NCI-H1048 (cell line): ENCODE data around the gene PODXL.
A peak's percentile ranks its signal among the peaks of the same experiment; 100 is the strongest.
"Not testable (repeated sequence)": the region's sequence is repeated elsewhere in the genome, so short reads cannot be mapped to it uniquely, and the experiment has no call there.

Source experiments
- DNase-seq: peaks from one replicate; lab custom pipeline; 2025; lab: John Stamatoyannopoulos, UW

The PODXL gene

DNA sequence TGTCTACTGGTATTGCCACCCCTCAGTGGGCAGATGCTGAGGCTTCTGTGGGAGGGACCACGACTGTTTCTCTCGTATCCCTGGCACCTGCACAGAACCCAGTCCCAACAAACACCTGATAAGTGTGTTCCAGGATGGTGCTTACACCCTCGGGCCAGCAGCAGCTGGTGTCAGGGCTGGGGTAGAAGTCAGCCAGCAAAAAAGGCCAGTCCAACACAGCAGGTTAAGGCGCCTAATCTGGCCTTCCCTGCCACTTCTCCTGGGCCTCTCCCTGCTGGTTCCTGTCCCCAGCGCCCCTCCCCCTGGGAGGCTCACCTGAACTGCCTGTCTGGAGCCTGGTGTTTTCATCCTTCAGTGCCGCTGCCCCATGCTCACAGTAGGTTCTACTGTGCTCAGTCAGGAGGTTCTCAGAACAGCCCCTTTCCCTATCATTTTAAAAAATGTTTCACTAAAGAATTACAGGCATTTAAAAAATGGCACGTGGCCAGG lies 20.0 kb downstream of the PODXL start:
- no peak for DNase-seq

DNA sequence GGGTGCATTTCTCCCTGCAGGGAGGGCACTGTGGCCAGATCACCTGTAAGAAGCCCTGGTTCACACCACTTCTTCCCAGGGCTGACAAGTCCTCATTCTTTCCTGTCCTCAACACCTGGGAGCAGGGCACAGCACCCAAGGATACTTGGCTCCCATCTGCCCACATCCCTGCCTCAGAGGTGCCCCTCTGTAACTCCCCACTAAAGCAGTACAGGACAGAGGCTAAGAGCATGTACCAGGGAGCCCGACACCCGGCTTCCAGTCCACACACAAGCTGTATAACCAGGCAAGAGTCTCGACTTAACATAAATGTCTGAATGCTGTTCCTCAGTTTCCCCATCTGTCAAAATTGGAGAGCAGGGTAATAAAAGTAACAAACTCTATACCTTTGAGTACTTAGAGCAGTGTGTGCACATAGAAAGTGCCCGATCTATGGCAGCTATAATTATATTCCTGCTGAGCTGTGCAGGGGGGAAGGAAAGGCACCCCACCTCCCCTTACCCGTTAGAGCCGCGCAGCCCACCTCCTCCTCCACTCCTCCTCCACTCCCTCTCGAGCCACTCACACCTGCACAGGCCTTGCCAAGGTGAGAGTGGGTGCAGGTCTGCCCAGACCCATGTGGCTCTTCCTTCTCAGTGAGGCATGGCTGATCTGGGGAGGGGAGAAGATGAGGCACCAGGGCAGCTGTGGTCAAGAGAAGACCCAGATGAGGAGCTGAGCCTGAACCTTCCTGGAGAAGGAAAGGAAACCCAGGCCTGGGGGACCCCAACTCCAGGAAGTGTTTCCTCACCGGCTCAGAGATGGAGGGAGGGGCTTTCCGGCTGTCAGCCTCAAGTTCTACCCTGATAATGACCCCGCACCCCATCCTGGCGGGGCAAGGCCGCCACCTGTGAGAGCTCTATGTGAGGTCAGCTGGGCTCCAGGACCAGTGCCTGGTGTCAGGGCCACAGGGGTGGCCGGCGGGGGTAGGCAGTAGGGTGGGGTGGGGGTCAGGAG lies 22.6 kb downstream of the PODXL start:
- no peak for DNase-seq

DNA sequence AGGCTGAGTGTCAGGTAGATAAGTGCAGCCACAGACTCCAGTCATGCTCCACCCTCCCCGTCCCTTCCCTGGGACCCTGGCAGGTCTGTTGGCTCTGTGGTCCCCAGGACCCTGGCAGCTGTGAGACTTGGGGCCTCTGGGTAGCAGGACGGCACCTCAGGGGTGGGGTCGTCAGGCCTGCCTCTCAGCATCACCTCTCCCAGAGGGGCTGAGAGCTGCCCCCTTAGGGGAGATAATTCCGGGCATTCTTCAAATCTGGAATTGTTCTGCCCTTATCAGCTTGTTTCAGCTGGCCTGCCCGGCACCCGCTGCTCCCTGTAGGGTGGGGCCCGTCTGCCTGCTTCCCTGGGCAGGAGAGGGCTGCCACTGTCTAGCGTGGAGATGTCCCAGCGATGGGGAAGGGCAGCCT lies 23.3 kb downstream of the PODXL start:
- no peak for DNase-seq

GRCh38 chr7:131532570-131533091 lies 23.8 kb downstream of the PODXL start:
- no peak for DNase-seq

- DNase-seq = no peak
Observed at GRCh38 chr7:131530137-131530536, 26.3 kb downstream of the PODXL start.

DNA sequence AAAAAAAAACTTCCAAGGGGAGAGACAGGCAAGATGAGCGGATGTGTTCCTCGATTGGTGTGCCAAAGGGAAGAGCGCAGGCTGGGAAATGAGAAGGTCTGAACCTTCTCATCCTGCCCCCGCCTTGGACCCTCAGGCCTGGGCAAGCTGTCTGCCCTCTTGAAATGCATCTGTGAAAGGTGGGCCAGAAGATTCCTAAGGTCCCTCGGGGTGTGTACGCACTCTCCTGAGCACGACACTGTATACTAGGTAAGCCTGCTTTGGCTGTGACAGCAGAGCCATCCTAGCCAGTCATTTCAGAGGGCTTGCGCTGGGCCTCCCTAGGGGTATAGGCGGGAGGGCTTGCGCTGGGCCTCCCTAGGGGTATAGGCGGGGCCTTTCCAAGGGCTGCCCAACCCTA lies 26.8 kb downstream of the PODXL start:
- no peak for DNase-seq

DNA sequence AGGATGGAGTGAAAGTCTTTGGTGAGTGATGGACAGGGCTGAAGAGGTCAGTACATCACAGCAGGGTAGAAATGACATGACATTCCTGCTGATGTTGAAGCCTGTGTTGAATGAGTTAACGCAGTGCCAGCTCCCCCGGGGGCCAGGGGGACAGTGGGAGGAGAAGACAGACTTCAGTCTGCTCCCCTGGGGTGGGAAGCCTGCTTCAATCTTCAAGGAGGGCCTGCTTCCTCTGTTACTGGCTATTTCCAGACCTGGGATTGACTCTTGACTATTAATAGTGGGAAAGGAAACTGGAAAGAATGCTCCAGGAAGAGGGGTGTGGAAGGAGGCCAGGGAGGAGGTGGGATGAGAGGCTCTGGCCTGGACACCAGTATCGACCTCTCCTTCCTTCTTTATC lies 27.2 kb downstream of the PODXL start:
- DNase-seq = no peak

- DNase-seq = no peak
Observed at GRCh38 chr7:131527456-131527855, 29.0 kb downstream of the PODXL start.

DNA sequence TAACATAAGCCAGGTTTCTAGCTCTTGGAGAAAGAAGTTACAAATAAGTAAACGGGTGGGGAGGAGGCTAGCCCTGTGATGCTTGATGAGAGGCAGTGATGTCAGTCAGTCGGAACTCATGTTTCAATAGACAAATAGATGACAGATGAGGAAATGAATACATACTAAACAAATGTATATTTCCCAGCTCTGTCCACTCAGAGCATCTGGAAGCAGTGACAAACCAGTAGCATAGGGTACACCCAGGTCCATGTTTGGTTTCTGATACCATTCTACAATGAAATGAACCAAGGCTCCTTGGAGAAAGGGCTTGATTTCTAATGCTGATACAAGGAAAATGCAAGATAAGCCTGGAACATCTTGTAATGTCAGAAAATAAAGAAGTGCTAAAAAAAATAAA lies 30.6 kb downstream of the PODXL start:
- no peak for DNase-seq

GRCh38 chr7:131524703-131525102 lies 31.7 kb downstream of the PODXL start:
- no peak for DNase-seq

DNA sequence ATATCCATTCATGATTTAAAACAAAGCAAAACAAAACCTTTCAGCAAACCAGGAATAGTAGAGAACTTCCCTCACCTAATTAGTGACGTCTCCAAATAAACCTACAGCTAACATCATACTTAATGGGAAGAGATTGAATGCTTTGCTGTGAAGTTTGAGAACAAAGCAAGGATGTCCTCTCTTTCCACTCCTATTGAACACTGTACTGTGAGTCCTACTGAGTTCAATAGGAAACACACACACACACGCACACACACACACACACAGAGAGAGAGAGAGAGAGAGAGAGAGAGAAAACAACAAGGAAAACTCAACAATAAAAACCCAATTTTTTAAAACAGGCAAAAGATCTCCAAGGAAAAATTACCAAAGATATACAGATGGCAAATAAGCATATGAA lies 32.3 kb downstream of the PODXL start:
- DNase-seq = no peak

DNA sequence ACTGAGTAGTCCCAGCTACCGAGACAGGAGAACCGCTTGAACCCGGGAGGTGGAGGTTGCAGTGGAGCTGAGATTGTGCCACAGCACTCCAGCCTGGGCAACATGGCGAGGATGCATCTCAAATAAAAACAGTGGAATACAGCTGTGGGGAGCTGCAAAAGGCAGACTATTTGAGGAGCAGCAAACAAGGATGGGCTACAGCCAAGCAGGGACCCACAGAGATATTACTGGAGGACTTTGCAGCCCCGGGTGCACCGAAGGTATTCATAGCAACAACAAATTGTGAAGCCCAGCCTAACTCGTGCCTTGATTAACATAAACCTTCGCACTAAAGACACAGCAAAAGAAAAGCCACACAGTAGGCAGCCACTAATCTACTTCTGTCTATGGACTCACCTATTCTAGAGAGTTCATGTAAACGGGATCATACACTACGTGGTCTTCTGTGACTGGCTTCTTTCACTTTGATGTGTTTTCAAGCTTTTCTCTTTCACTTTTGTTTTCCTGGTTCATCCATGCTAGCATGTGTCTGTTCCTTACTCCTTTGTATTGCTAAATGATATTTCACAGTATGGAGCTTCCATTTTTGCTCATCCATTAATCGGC lies 34.0 kb downstream of the PODXL start:
- no peak for DNase-seq

DNA sequence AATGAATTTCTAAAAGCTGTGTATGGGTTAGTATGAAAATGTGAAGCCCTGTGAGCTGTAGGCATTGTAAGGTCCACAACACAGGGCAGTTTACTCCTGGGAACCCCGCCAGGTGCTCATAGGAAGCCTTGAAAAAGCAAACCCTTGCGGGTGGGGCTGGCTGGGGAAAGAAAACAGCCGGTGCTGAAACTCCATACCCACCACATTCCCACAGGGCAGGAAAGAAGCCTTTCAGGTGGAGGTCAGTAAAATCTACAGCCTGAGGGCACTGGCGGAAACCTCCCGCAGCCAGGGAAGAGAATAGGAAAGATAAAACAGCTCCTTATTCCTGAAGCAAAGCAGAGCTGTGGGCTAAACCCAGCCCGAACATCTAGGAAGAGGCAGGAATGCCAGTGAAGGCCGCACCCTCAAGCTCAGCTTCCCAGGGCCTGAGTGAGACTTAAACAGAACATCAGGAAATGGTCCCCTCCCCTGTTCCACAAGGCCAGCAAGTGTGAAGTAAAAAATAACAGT lies 34.7 kb downstream of the PODXL start:
- no peak for DNase-seq

GRCh38 chr7:131518626-131519025 lies 37.8 kb downstream of the PODXL start:
- DNase-seq = no peak

GRCh38 chr7:131517218-131517923 lies 39.1 kb downstream of the PODXL start:
- DNase-seq = no peak

- not testable (repeated sequence) for DNase-seq
Observed at GRCh38 chr7:131515471-131515870, 41.0 kb downstream of the PODXL start.

GRCh38 chr7:131513245-131514061 lies 43.0 kb downstream of the PODXL start:
- peak; percentile 72 for DNase-seq

DNA sequence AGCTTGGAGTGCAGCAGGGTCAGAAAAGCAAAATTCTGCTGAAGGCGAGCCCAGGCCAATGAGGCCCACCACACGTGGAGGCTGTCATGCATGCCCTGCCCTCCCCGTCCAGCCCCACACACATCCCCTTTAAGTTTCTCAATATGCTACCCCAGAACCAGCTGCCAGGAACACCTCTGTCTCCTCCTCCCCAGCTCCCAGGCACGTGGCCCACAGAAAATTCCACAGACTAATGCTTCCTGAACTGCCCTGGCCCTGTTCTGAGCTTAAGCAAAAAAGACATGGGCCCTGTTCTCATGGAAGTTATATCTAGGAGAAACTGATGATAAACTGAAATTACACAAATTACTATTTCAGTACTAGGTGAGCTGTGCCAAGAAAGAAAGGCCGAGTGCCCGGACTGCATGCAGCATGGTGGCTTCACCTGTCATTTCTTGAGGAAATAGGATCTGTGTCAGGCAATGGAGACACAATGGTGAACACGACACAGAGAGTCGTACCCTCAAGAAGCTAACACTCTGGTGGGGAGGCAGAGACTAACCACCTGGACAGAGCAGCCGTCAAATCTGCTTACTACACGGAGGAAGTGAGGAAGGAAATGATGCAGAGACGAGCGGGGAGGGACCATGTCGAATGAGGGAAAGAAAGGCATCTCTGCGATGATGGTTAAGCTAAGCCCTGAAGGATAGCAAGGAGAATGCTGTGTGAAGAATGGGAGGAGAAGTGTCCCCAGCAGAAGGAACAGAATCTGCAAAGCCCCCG lies 44.5 kb downstream of the PODXL start:
- no peak for DNase-seq

DNA sequence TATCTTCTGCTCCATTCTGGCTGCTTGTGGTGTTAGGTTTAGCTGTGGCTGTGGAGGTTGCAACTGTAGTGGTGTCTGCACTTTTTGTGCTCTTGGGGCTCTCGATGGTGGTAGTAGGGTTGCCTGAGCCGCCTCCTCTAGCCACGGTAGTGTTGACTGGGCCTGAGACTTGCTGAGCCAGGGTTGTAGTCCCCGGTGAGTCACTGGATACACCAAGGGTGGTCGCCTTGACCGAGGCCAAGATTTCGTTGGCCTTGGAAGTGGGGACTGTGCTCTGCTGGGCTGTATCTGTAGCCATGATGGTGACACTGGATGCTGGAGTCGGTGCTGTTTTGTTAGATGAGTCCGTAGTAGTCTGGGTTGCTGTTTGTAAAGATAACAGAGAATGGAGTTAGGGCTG lies 45.4 kb downstream of the PODXL start:
- DNase-seq = no peak

DNA sequence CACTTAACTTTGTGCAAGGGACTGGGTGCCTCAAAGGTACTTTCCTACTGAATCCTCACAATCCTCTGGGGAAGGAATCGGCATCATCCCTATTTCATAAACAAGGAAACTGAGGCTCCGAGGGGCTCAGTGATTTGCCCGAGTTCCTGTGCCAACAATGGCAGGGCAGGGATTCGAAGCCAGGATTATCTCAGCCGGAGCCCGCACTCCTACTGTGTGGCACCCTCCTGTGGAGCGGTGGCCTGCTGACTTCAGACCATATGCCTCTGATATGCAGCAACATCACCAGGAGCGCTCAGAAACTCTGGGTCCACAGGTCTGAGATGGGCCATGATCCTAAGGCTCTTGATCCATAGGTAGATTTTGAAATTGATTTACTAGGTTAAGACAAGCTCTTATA lies 46.6 kb downstream of the PODXL start:
- no peak for DNase-seq
